KG1 (cell line): ENCODE results near the gene PFAS.
"Not testable (repeated sequence)": the region's sequence is repeated elsewhere in the genome, so short reads cannot be mapped to it uniquely, and the experiment has no call there.

Experiments used
- DNase-seq: peaks from one replicate; lab custom pipeline; 2025; lab: John Stamatoyannopoulos, UW

PFAS gene

DNA sequence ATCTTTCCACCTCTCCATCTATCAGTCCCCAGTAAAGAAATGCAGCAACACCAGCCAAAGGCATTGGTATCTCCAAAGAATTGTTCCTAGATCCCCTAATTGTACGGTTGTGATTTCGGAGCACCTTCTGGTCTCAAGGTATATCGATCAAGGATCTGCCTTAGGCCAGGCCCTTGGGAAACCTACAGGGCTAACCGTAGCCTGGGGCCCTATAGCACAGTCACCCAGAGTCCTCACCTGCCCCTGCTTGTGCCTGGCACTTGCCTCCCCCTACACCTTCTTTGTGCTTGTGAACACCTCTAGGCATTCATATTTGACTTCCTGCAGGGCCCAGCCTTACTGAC, 21.9 kb upstream of the PFAS start:
- DNase-seq: no peak

DNA sequence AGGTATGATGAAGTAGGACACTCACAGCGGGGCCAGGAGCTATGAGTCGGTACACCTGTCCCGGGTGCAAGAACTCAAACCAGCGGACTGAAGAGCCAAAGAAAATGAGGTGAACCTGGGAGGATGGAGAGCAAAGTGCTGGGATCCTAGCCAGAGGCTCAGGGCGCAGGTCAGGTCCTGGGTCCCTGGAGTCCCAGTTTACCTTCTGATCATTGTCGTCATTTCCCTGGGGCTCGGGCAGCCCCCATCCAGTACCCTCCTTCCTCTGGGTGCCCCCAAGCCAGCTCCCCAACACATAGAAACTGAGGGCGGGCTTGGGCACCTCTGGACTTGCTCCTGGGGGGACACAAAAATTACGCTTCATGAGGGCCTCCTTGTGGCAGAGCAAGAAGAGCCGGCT, 17.4 kb upstream of the PFAS start:
- DNase-seq: no peak

DNA sequence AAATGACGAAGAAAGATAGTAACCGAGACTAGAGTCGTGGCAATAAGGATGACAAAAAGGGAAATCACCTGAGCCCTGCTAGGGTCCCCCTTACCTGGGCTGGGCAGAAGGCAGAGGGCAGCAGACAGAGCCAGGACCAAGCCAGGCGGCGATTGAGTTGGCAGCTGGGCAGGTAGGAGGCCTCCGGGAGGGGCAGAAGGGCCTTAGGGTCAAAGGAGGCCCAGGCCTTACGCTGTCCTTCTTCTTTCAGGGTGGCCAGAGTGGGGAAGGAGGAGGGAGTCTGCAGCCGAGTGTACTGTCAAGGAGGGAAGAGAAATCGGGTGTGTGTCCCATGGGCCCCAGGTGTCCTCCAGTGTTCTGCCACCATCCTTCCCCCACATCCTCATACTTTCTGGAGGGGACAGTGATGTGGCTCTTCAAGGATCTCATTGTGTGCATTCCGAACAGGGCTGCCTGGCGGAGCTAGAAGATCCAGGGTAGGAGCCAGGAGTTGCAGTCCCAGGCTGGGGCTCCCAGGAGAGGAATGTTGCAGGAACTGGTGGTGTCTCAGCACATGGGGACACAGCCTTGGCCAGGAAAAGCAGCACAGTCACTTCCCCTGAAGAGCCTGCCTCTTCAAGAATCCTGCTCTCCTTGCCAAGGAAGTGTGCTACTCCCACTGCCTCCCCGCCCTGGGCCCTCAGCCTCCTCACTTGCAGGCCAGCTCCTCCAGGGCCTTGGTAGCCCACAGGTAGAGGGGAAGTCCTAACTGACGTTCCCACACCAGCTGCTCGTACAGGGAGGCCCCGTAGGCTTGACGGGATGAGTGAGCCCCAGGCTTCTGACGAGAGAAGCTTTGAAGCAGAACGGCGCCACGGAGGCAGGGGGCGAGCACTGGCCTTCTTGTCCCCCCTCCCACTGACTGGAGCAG, 14.5 kb upstream of the PFAS start:
- no peak for DNase-seq

DNA sequence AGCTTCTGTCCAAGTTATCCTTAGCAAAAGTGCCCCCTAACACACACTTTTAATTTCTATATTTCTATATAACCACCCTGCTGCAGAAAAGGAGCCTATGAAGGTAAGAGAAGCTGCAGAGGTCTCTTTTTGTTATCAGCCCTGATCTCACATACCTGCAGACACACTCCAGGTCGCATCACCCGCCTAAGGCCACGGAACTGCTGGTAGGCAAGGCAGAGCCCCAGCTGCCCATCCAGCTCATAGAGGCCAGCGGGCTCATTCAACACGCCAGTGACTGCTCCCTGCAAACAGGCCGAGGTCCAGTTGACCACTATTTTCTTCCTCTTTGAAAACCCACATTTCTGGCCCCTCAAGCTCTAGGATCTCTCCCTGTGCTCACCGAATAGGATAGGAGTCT, 13.4 kb upstream of the PFAS start:
- DNase-seq: no peak

- no peak for DNase-seq
These were observed 11.9 kb upstream of the PFAS start for GRCh38 chr17:8237175-8237574.

DNA sequence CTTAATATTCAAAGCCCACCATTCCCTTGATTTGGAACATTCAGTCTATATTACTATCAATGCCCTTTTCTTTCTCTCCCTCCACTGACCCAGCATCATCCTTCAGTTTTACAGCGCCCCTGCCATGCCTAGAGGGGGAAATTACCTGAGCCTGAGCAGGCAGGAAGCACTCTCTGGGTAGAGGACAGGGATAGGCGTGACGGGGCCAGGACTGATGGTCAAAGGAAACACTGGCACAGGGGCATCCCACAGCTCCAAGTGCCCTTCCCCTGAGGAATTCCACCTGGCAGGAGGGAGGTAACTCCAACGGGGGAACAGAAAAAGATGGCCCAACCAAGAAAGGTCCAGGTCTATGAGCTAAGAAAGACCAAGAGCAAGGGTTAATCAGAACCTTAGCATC, 11.2 kb upstream of the PFAS start:
- no peak for DNase-seq

GRCh38 chr17:8243827-8244226, 5.3 kb upstream of the PFAS start:
- no peak for DNase-seq

- no peak for DNase-seq
These were observed 4.3 kb upstream of the PFAS start for GRCh38 chr17:8244768-8245167.

- DNase-seq: no peak
These were observed 772 bp downstream of the PFAS start for GRCh38 chr17:8249621-8250500.

DNA sequence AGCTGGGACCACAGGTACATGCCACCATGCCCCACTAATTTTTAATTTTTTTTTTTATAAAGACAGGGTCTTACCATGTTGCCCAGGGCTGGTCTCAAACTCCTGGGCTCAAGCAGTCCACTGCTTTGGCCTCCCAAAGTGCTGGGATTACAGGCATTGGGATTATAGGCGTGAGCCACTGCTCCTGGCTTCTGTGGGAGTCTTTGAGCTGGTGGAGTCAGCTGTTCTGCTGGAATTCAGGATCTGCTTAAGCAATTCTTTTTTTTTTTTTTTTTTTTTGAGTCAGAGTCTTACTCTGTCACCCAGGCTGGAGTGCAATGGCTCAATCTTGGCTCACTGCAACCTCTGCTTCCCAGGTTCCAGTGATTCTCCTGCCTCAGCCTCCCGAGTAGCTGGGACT, 2.3 kb downstream of the PFAS start:
- not testable (repeated sequence) for DNase-seq

DNA sequence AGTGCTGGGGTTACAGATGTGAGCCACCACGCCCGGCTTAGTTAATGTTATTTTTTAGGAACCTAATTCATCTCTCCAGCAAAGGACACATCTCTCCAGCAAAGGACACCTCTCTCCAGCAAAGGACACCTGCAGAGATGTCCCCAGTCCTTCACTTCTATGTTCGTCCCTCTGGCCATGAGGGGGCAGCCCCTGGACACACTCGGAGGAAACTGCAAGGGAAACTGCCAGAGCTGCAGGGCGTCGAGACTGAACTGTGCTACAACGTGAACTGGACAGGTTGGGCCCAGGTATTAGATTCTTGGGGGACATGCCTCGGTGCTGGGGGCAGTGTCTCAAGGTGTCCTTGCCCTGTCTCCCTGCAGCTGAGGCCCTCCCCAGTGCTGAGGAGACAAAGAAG, 4.7 kb downstream of the PFAS start:
- DNase-seq: no peak

DNA sequence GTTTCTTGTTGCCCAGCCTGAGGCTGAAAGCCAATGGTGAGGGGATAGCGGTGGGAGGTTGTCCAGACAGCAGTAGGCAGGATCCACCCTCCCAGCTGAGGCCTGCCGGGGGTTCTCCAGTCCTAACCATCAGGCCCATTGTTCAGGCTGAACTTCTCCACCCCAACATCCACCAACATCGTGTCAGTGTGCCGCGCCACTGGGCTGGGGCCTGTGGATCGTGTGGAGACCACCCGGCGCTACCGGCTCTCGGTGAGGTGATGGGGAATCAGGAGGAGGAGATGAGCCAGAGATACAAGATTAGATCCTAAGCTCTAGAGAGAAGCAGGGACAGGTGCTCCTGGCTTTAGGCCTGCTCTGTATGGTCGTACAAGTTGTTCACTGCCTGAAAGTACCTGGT, 5.8 kb downstream of the PFAS start:
- no peak for DNase-seq

DNA sequence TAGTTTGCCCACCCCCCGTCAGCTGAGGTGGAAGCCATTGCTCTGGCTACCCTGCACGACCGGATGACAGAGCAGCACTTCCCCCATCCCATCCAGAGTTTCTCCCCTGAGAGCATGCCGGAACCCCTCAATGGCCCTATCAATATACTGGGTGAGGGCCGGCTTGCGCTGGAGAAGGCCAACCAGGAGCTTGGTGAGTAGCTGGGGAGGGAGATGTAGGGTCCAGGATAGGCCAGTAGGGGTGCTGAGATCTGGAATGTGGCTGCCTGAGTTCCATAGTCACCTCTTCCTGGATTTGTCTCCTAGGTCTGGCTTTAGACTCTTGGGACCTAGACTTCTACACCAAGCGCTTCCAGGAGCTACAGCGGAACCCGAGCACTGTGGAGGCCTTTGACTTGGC, 6.4 kb downstream of the PFAS start:
- DNase-seq: no peak

DNA sequence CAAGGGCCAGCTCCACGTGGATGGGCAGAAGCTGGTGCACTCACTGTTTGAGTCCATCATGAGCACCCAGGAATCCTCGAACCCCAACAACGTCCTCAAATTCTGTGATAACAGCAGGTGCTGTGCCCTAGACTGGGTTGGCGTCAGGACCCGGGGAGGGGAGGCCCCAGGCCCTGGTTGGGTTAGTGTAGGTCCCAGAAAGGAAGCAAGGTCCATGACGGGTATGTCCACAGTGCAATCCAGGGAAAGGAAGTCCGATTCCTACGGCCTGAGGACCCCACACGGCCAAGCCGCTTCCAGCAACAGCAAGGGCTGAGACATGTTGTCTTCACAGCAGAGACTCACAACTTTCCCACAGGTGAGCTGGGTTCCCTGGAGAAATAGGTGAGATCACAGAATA, 7.2 kb downstream of the PFAS start:
- DNase-seq: no peak

DNA sequence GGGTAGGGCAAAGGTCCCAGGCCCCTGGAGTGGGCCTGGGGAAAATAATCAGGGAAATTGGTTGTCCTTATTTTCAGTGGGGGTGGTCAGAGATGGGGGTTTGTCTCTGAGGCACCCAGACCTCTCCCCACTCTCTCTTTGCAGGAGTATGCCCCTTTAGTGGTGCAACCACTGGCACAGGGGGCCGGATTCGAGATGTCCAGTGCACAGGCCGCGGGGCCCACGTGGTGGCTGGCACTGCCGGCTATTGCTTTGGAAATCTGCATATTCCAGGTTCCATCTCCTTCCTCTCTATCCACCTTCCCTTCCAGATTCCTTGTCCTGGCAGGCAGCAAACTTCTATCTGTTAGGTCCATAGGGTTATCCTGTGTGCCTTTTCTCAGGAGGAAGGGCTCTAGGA, 7.6 kb downstream of the PFAS start:
- no peak for DNase-seq

DNA sequence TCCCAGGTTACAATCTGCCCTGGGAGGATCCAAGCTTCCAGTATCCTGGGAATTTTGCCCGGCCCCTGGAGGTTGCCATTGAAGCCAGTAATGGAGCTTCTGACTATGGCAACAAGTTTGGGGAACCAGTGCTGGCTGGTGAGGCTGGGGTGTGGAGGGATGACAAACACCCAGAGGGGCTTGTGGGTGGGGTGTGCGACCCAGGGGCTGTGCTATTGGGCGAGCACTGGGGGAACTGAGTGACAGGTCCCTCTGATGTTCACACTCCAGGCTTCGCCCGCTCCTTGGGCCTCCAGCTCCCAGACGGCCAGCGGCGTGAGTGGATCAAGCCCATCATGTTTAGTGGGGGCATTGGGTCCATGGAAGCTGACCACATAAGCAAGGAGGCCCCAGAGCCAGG, 8.7 kb downstream of the PFAS start:
- DNase-seq: no peak

GRCh38 chr17:8264320-8264719, 15.2 kb downstream of the PFAS start:
- DNase-seq: no peak

- no peak for DNase-seq
These were observed 15.9 kb downstream of the PFAS start for GRCh38 chr17:8264836-8265542.

DNA sequence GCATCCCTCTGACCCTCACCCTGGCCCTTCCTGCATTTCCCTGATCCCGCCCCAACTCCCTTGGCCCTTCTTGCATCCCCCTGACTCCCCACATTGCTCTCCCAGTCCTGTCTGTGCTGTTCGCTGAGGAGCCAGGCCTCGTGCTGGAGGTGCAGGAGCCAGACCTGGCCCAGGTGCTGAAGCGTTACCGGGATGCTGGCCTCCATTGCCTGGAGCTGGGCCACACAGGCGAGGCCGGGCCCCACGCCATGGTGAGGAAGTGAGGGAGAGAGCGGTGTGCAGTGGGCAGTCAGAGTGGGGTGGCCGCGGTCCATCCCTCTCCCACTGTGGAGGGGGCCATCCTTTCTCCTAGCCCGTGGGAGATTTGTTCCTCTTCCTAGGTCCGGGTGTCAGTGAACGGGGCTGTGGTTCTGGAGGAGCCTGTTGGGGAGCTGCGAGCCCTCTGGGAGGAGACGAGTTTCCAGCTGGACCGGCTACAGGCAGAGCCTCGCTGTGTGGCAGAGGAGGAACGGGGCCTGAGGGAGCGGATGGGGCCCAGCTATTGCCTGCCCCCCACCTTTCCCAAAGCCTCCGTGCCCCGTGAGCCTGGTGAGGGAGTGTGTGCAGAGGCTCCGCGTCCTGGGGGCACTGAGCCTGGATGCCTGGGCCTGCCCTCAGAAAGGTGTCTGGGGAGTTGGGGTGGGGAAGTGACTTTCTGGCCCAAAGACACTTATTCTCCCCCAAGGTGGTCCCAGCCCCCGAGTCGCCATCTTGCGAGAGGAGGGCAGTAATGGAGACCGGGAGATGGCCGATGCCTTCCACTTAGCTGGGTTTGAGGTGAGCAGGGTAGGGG, 17.8 kb downstream of the PFAS start:
- no peak for DNase-seq

- DNase-seq: no peak
These were observed 18.5 kb downstream of the PFAS start for GRCh38 chr17:8267480-8268147.
